HG02852 (cell line): ENCODE measurements around the gene SV2C.
A peak's percentile ranks its signal among the peaks of the same experiment; 100 is the strongest.

Experiments used
- ATAC-seq: cut with Tn5 transposase; IDR thresholded peaks from one replicate; pipeline ENCODE4 v1.9.1; 2021; ENCODE audit warnings: mild to moderate bottlenecking, moderate library complexity; ENCODE audit not compliant: unreplicated experiment

Gene SV2C

DNA sequence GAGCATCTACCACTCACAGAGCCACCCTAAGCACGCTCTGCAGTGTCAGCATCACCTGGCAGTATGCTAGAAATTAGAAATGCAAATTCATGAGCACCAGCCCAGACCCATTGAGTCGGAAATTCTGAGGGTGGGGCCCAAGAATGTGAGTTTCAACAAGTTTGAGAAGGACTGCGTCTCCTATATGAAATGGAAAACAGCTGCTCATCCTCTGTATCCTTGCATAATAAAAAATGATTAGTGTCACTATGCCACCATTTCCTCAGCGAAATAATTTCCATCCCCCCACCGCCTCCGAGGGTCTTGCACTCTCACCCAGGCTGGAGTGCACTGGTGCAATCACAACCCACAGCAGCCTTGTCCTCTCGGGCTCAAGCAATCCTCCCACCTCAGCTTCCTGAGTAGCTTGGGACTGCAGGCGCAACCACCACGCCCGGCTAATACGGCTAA lies 318.6 kb downstream of the SV2C start:
- ATAC-seq, result peak; percentile 32

DNA sequence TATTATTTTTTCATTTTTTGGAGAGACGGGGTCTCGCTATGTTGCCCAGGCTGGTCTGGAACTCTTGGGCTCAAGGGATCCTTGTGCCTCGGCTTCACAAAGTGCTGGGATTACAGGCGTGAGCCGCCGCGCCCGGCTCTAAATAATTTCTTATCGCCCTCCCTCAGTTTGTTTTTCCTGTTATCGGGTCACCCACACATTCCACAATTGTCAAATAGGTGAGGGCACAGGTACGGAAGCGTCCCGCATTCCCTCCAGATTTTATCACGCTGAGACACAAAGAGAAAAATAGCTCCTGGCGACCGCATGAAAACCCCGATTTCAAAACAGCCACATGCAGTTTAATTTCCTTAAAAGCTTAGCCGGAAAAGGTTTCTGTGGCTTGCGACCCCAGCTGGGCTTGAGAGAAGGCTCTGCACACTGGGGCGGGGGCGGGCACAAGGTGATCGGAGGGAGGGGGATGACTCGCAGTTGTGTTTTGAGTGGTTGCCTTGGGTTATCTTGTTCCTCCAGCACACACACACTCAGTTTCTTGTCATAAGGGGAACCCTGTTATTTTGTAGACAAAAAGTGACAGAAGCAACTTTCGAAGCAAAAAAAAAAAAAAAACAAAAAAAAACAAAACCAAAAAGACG lies 319.2 kb downstream of the SV2C start:
- peak; percentile 37 for ATAC-seq

DNA sequence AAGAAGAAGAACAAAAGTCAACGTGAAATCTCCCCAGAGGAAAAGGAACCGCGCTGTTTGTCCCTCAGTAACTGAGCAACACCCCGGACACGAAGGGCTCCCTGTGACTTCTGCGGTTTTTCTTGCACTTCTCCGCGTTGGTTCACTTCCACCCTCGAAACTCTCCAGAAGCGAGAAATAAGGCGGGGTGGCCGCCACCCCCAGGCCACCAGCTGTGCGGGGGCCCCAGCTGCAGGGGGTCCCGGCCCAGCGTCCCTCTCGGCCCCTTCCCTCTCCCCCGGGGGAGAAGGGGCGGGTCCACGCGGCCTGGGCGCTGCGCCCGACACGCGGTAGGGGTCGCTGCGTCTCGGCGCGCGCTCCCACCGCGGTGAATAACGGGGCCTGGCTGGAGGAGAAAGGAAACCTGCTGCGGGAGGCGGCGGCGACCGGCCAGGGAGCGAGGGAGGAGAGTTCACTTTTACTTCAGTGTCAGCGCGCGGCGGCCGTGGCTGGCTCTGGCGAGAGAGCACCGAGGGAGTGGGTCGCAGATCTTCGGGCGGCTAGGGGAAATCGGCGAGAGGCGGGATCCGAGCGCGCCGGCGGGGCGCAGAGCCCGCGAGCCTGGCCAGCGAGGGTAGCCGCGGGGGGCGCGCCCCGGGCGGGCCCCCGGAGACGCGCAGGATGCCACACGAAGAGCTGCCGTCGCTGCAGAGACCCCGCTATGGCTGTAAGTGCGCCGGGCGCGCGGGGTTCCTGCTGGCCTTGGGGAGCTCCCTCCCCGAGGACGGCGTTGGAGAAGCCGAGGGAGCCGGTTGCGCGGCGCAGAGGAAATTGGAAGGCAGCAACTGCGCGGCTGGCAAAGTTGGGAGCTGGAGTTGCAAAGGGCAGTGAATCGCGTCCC lies 319.9 kb downstream of the SV2C start, which contains the start of gene IQGAP2:
IQGAP2 (plus strand) TSS at position 400 of the 880 bp plus-strand sequence; CDS start at position 661, 261 bp downstream.
- ATAC-seq, result peak; percentile 52
